GM03348 (cell line): ENCODE data around the gene ADNP2.

Source experiments
- DNase-seq: peaks from one replicate; pipeline ENCODE4 v3.0.0; 2012; ENCODE audit warnings: low spot score

ADNP2 gene

GRCh38 chr18:80108739-80109675 is at the start of gene ADNP2:
Gene ADNP2 (plus strand): TSS chr18:80109262. CDS start chr18:80117543, 8,281 bp downstream.
- DNase-seq: peak; percentile 94

GRCh38 chr18:80059945-80060344 is 49.1 kb upstream of the ADNP2 start:
- no peak for DNase-seq

GRCh38 chr18:80065705-80066104 is 43.4 kb upstream of the ADNP2 start:
- DNase-seq: no peak

GRCh38 chr18:80067321-80067720 is 41.7 kb upstream of the ADNP2 start:
- no peak for DNase-seq

- no peak for DNase-seq
Measured at GRCh38 chr18:80067897-80068296, 41.2 kb upstream of the ADNP2 start.

GRCh38 chr18:80068571-80069272 is 40.3 kb upstream of the ADNP2 start:
- no peak for DNase-seq

GRCh38 chr18:80070825-80071224 is 38.2 kb upstream of the ADNP2 start:
- DNase-seq: no peak

- DNase-seq: no peak
Measured at GRCh38 chr18:80074183-80074582, 34.9 kb upstream of the ADNP2 start.

- no peak for DNase-seq
Measured at GRCh38 chr18:80074697-80075096, 34.4 kb upstream of the ADNP2 start.

GRCh38 chr18:80075940-80076339 is 33.1 kb upstream of the ADNP2 start:
- DNase-seq: no peak

GRCh38 chr18:80076379-80076778 is 32.7 kb upstream of the ADNP2 start:
- DNase-seq: no peak

GRCh38 chr18:80077873-80078272 is 31.2 kb upstream of the ADNP2 start:
- DNase-seq: no peak

- DNase-seq: no peak
Measured at GRCh38 chr18:80086281-80086680, 22.8 kb upstream of the ADNP2 start.

GRCh38 chr18:80088036-80088435 is 21.0 kb upstream of the ADNP2 start:
- DNase-seq: no peak

GRCh38 chr18:80088823-80089222 is 20.2 kb upstream of the ADNP2 start:
- DNase-seq: no peak

GRCh38 chr18:80095414-80095813 is 13.6 kb upstream of the ADNP2 start:
- no peak for DNase-seq

GRCh38 chr18:80096032-80096565 is 13.0 kb upstream of the ADNP2 start:
- DNase-seq: no peak

GRCh38 chr18:80097201-80097600 is 11.9 kb upstream of the ADNP2 start:
- DNase-seq: no peak

- DNase-seq: peak; percentile 34
Measured at GRCh38 chr18:80103231-80103630, 5.8 kb upstream of the ADNP2 start.

GRCh38 chr18:80104364-80104779 is 4.7 kb upstream of the ADNP2 start:
- no peak for DNase-seq

- DNase-seq: no peak
Measured at GRCh38 chr18:80105369-80106167, 3.5 kb upstream of the ADNP2 start.

- DNase-seq: no peak
Measured at GRCh38 chr18:80106482-80107051, 2.5 kb upstream of the ADNP2 start.
